HCT116 (cell line): Measurements from ENCODE around the gene PARVB. TPM values are rescaled to one million over a fixed set of nuclear protein-coding genes. Genes with fewer than 3 reads are reported as not detected.

ENCODE experiments used
- ATAC-seq: fragments of 200-7000 bp; cut with Tn5 transposase; 2 replicates; pipeline ENCODE4 v1.9.1; 2020; ENCODE audit warnings: mild to moderate bottlenecking, moderate library complexity
- BruUV-seq: library from RNA; stranded (reverse); fragments of 400-500 nt; replicated peaks from 2 replicates; lab custom pipeline; 2021; lab: Mats Ljungman, UMichigan
- CTCF ChIA-PET: fragments of 300-600 bp; sonication (Branson Sonifier 250); formaldehyde crosslinking; loops from one replicate; lab custom pipeline; 2021; ENCODE audit warnings: antibody characterized with exemption; lab: Charles Lee
- POLR2A ChIA-PET: fragments of 300-600, 350-600 bp; sonication (Branson Sonifier 250); formaldehyde crosslinking; loops from one replicate; lab custom pipeline; 2021; ENCODE audit warnings: antibody characterized with exemption; lab: Charles Lee
- RAD21 ChIA-PET, 2 experiments: fragments of 300-600 bp; sonication (Branson Sonifier 250); formaldehyde crosslinking; loops; one replicate each; lab custom pipeline; 2023; ENCODE audit warnings: low total read pairs in 2 of 2; ENCODE audit not compliant: uncharacterized antibody in 2 of 2, unreplicated experiment in 2 of 2, low non-redundant PET in 1 of 2; lab: Charles Lee
- DNase-seq: peaks from one replicate; pipeline ENCODE4 v3.0.0-alpha.2; 2010; ENCODE audit warnings: low read depth, low spot score
- H2AFZ ChIP-seq: fragments of 200-600 bp; shearing (Covaris generic), sonication (generic); 2 replicates; pipeline ENCODE4 v1.6.1; 2017; ENCODE audit warnings: low read depth, mixed run types, mixed read lengths, antibody characterized with exemption, low read length; ENCODE audit not compliant: poor library complexity, severe bottlenecking
- H3K27ac ChIP-seq: 2 replicates; pipeline ENCODE4 v1.5.1; 2012; ENCODE audit warnings: low read depth, low read length
- H3K27me3 ChIP-seq: fragments of 200-600 bp; sonication (generic); 2 replicates; pipeline ENCODE4 v1.6.1; 2016; ENCODE audit warnings: mixed run types, low read length, mixed read lengths; ENCODE audit not compliant: insufficient read depth
- H3K36me3 ChIP-seq, 2 experiments: fragments of 200-500 bp in 1 of 2; fragments of 200-600 bp in 1 of 2; sonication (Bioruptor generic) in 1 of 2; sonication (generic) in 1 of 2; 2 replicates each; pipeline versions ENCODE4 v1.5.1 to v1.6.1; 2014 to 2016; ENCODE audit warnings: low read length in 2 of 2, inconsistent platforms in 1 of 2, mixed read lengths in 1 of 2, mixed run types in 1 of 2; ENCODE audit not compliant: insufficient read depth in 2 of 2, control insufficient read depth in 1 of 2
- H3K4me1 ChIP-seq, 2 experiments: fragments of 200-600 bp in 1 of 2; sonication (generic) in 1 of 2; 2 replicates each; pipeline versions ENCODE4 v1.5.1 to v1.6.1; 2012 to 2017; ENCODE audit warnings: low read length in 2 of 2, inconsistent platforms in 1 of 2, mild to moderate bottlenecking in 1 of 2, mixed read lengths in 1 of 2, mixed run types in 1 of 2, moderate library complexity in 1 of 2; ENCODE audit not compliant: insufficient read depth in 2 of 2, control insufficient read depth in 1 of 2
- H3K4me2 ChIP-seq: fragments of 200-600 bp; sonication (generic); 2 replicates; pipeline ENCODE4 v1.6.1; 2017; ENCODE audit warnings: mixed run types, low read length, mixed read lengths
- H3K4me3 ChIP-seq, 2 experiments: fragments of 200-600 bp in 1 of 2; sonication (generic) in 1 of 2; replicated peaks in 1 of 2; 2 replicates each; pipeline ENCODE4 v1.5.1; 2011 to 2016; ENCODE audit warnings: low read length in 2 of 2, control low read depth in 1 of 2, low read depth in 1 of 2, mild to moderate bottlenecking in 1 of 2, mixed read lengths in 1 of 2, mixed run types in 1 of 2
- H3K79me2 ChIP-seq: fragments of 200-600 bp; sonication (generic); 2 replicates; pipeline ENCODE4 v1.6.1; 2017; ENCODE audit warnings: mild to moderate bottlenecking, mixed run types, low read length, moderate library complexity, mixed read lengths; ENCODE audit not compliant: insufficient read depth
- H3K9ac ChIP-seq: fragments of 200-600 bp; sonication (generic); 2 replicates; pipeline ENCODE4 v1.6.1; 2016; ENCODE audit warnings: low read length, mixed read lengths
- H3K9me2 ChIP-seq: fragments of 200-600 bp; sonication (generic), shearing (Covaris generic); 2 replicates; pipeline ENCODE4 v1.6.1; 2017; ENCODE audit warnings: mixed run types, mild to moderate bottlenecking, moderate library complexity; ENCODE audit not compliant: insufficient read depth
- H3K9me3 ChIP-seq, 2 experiments: fragments of 200-500 bp in 1 of 2; fragments of 200-600 bp in 1 of 2; sonication (Bioruptor generic) in 1 of 2; sonication (generic) in 1 of 2; 2 replicates each; pipeline ENCODE4 v1.6.1; 2014 to 2017; ENCODE audit warnings: low read length in 2 of 2, mixed read lengths in 2 of 2, inconsistent platforms in 1 of 2, low read depth in 1 of 2, mild to moderate bottlenecking in 1 of 2, mixed run types in 1 of 2, moderate library complexity in 1 of 2; ENCODE audit not compliant: control insufficient read depth in 1 of 2, insufficient read depth in 1 of 2
- H4K20me1 ChIP-seq: fragments of 200-600 bp; sonication (generic), shearing (Covaris generic); 2 replicates; pipeline ENCODE4 v1.6.1; 2017; ENCODE audit warnings: mixed run types, mild to moderate bottlenecking, moderate library complexity; ENCODE audit not compliant: insufficient read depth
- CBX3 ChIP-seq: IDR thresholded peaks from 2 replicates; pipeline ENCODE4 v1.6.1; 2012; ENCODE audit warnings: low read depth
- EGR1 ChIP-seq: IDR thresholded peaks from 2 replicates; pipeline ENCODE4 v1.6.1; 2012; ENCODE audit warnings: low read depth
- EZH2 ChIP-seq: fragments of 200-600 bp; sonication (generic); IDR thresholded peaks from 2 replicates; pipeline ENCODE4 v1.6.1; 2017; ENCODE audit warnings: antibody characterized with exemption, mixed run types
- JUND ChIP-seq: IDR thresholded peaks from 2 replicates; pipeline ENCODE4 v1.6.1; 2012
- RAD21 ChIP-seq: IDR thresholded peaks from 2 replicates; pipeline ENCODE4 v1.6.1; 2012; ENCODE audit warnings: low read depth, mild to moderate bottlenecking
- SRF ChIP-seq: IDR thresholded peaks from 2 replicates; pipeline ENCODE4 v1.6.1; 2012; ENCODE audit warnings: low read depth
- ZFX ChIP-seq: fragments of 450-650 bp; IDR thresholded peaks from 2 replicates; pipeline ENCODE4 v1.6.1; 2017
- intact Hi-C: fragments of 100-400 bp; cut with micrococcal nuclease; formaldehyde crosslinking; loops from 2 replicates; pipeline ENCODE4 v1.10.0; 2022
- total RNA-seq: library from RNA; stranded (reverse); gene quantifications from one replicate; pipeline ENCODE4 v1.2.1, GENCODE V29; 2021; ENCODE audit not compliant: unreplicated experiment
- TF ChIP-seq, protein P1 (sequence below): IDR thresholded peaks from 2 replicates; pipeline ENCODE4 v1.6.1; 2012
- TF ChIP-seq, protein P2 (sequence below): IDR thresholded peaks from 2 replicates; pipeline ENCODE4 v1.6.1; 2011; ENCODE audit warnings: mild to moderate bottlenecking, low read length, moderate library complexity; ENCODE audit not compliant: insufficient replicate concordance; ENCODE audit errors: extremely low read depth

PARVB gene
- total RNA-seq, 1 experiment from 2014 or later = 21.4 TPM

DNA sequence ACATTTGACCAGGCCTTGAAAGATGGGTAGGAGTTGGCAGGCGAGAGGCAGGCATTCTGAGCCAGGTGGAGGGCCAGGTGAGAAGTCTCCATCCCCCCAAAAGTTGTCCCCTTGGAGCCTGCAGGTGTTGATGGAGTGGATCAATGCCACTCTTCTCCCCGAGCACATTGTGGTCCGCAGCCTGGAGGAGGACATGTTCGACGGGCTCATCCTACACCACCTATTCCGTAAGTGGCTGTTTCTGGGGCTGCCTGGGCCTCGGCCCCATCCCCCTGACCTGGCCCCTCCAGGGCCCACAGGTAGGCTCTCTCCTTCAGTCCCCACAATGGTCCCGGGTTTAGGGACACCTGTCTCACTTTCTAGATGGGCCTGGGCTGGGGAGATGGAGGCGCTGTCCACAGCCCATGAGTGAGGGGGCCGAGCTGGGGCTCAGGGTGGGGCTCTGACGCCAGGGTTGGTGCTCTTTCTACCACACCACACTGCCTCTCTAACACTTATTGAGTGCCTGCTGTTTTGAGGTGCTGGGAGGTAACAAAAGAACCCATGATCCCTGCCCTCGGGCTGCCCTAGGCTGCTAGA is 163.6 kb downstream of the PARVB start:
- RAD21 ChIA-PET = no interaction called here
- intact Hi-C loops = no loop called here
- Histone ChIP-seq H3K9me3 (no peaks in the 10 kb centered on the region), H3K36me3 (no peaks in the 10 kb centered on the region), H3K4me2 (no peak overlapping the region), H4K20me1 (no peaks in the 10 kb centered on the region), H3K27me3 (0 out of 2 replicates have a peak, but pooled peaks cover 3% of the 10 kb centered on the region), H3K27ac (no peak overlapping the region), H3K79me2 (no peaks in the 10 kb centered on the region), H3K4me3 (no peak overlapping the region), H3K9ac (no peak overlapping the region), H3K9me2 (no peaks in the 10 kb centered on the region), H3K4me1 (peaks cover 0 to 8% of the 10 kb centered on the region in 2 experiments; a peak in 2 of 4 replicates), H2AFZ (no peak overlapping the region)
- no peak for TF ChIP-seq CBX3
- TF ChIP-seq, protein P1, sequence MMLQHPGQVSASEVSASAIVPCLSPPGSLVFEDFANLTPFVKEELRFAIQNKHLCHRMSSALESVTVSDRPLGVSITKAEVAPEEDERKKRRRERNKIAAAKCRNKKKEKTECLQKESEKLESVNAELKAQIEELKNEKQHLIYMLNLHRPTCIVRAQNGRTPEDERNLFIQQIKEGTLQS = no peak
- no peak for TF ChIP-seq EGR1
- TF ChIP-seq RAD21 = no peak
- TF ChIP-seq, protein P2, sequence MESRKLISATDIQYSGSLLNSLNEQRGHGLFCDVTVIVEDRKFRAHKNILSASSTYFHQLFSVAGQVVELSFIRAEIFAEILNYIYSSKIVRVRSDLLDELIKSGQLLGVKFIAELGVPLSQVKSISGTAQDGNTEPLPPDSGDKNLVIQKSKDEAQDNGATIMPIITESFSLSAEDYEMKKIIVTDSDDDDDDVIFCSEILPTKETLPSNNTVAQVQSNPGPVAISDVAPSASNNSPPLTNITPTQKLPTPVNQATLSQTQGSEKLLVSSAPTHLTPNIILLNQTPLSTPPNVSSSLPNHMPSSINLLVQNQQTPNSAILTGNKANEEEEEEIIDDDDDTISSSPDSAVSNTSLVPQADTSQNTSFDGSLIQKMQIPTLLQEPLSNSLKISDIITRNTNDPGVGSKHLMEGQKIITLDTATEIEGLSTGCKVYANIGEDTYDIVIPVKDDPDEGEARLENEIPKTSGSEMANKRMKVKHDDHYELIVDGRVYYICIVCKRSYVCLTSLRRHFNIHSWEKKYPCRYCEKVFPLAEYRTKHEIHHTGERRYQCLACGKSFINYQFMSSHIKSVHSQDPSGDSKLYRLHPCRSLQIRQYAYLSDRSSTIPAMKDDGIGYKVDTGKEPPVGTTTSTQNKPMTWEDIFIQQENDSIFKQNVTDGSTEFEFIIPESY = no peak
- TF ChIP-seq ZFX = no peak
- TF ChIP-seq EZH2 = no peak
- TF ChIP-seq SRF = no peak
- no peak for TF ChIP-seq JUND
- DNase-seq = no peak
- BruUV-seq = no TSS peak
- ATAC-seq = no peak
- CTCF ChIA-PET = no interaction called here
- POLR2A ChIA-PET = no interaction called here
